ENCODE data around the gene SMOC2. TPM values are rescaled to one million over a fixed set of nuclear protein-coding genes. Genes with fewer than 3 reads are reported as not detected.

Gene SMOC2
- polyA plus RNA-seq, 1 donor (not counting 4 experiments of a cell fraction or from before 2014, with no cell fraction given) = 1.1 TPM

- no peak overlapping the region for H2AFZ ChIP-seq (ENCODE audit: control insufficient read depth, low read length)
- no peak overlapping the region for H3K4me3 ChIP-seq (ENCODE audit: control insufficient read depth in 2 of 3, extremely low read depth in 1 of 3, insufficient read depth in 2 of 3, low read depth in 1 of 3, low read length in 3 of 3)
- H3K9ac ChIP-seq (ENCODE audit: control insufficient read depth, extremely low read depth, insufficient read depth, low read length) = no peak overlapping the region
- no peak for DNase-seq (ENCODE audit: low read depth, low spot score)
- no peaks in the 10 kb centered on the region for H3K79me2 ChIP-seq (ENCODE audit: control insufficient read depth, insufficient read depth, low read length)
- H3K36me3 ChIP-seq (ENCODE audit: control insufficient read depth in 2 of 2, extremely low read depth in 1 of 2, insufficient read depth in 2 of 2, low read length in 2 of 2) = no peaks in the 10 kb centered on the region
- H3K27ac ChIP-seq (ENCODE audit: control insufficient read depth, insufficient read depth, low read length) = no peak overlapping the region
- no peaks in the 10 kb centered on the region for H3K4me1 ChIP-seq (ENCODE audit: control insufficient read depth, extremely low read depth, insufficient read depth, low read length)
- H3K27me3 ChIP-seq (ENCODE audit: control insufficient read depth, extremely low read depth, insufficient read depth, low read length) = no peaks in the 10 kb centered on the region
- no peaks in the 10 kb centered on the region for H4K20me1 ChIP-seq (ENCODE audit: control insufficient read depth, extremely low read depth, insufficient read depth, low read length)
- dilution Hi-C loops (cut with MboI; ENCODE audit: extremely low pct_ligation_motif_present, low sequenced_read_pairs) = no loop called here
- H3K9me1 ChIP-seq (ENCODE audit: control insufficient read depth, extremely low read depth, insufficient read depth, low read length) = no peaks in the 10 kb centered on the region
- FAIRE-seq = no peak
- no peak for TF ChIP-seq CTCF (optimal IDR thresholded peaks at IDR 0.05 in 1 of 3, IDR thresholded peaks at IDR 0.05 in 1 of 3, conservative IDR thresholded peaks at IDR 0.05 in 1 of 3; ENCODE audit: extremely low read depth in 1 of 3, insufficient read depth in 2 of 3, low read length in 3 of 3)
- no peak for TF ChIP-seq EZH2 (IDR thresholded peaks at IDR 0.05; ENCODE audit: low read length)
- no peak overlapping the region for H3K4me2 ChIP-seq (ENCODE audit: control insufficient read depth, extremely low read depth, insufficient read depth, low read depth, low read length)
- no peaks in the 10 kb centered on the region for H3K9me3 ChIP-seq (ENCODE audit: control insufficient read depth, low read depth, low read length)
Measured at GRCh38 chr6:168626046-168626602, 185.1 kb downstream of the SMOC2 start.

- FAIRE-seq = no peak
- TF ChIP-seq CTCF (optimal IDR thresholded peaks at IDR 0.05 in 1 of 3, IDR thresholded peaks at IDR 0.05 in 1 of 3, conservative IDR thresholded peaks at IDR 0.05 in 1 of 3; ENCODE audit: extremely low read depth in 1 of 3, insufficient read depth in 2 of 3, low read length in 3 of 3) (no peak), EZH2 (IDR thresholded peaks at IDR 0.05; ENCODE audit: low read length) (no peak)
Measured at GRCh38 chr6:168627506-168628175, 186.7 kb downstream of the SMOC2 start.

More at GRCh38 chr6:168627506-168628175, 186.7 kb downstream of the SMOC2 start:
- Histone ChIP-seq H3K79me2 (ENCODE audit: control insufficient read depth, insufficient read depth, low read length) (no peaks in the 10 kb centered on the region), H3K27ac (ENCODE audit: control insufficient read depth, insufficient read depth, low read length) (no peak overlapping the region), H3K4me1 (ENCODE audit: control insufficient read depth, extremely low read depth, insufficient read depth, low read length) (no peaks in the 10 kb centered on the region), H4K20me1 (ENCODE audit: control insufficient read depth, extremely low read depth, insufficient read depth, low read length) (no peaks in the 10 kb centered on the region), H3K4me2 (ENCODE audit: control insufficient read depth, extremely low read depth, insufficient read depth, low read depth, low read length) (no peak overlapping the region), H3K9me1 (ENCODE audit: control insufficient read depth, extremely low read depth, insufficient read depth, low read length) (no peaks in the 10 kb centered on the region), H3K9ac (ENCODE audit: control insufficient read depth, extremely low read depth, insufficient read depth, low read length) (no peak overlapping the region), H3K27me3 (ENCODE audit: control insufficient read depth, extremely low read depth, insufficient read depth, low read length) (no peaks in the 10 kb centered on the region), H3K4me3 (ENCODE audit: control insufficient read depth in 2 of 3, extremely low read depth in 1 of 3, insufficient read depth in 2 of 3, low read depth in 1 of 3, low read length in 3 of 3) (no peak overlapping the region), H3K36me3 (ENCODE audit: control insufficient read depth in 2 of 2, extremely low read depth in 1 of 2, insufficient read depth in 2 of 2, low read length in 2 of 2) (no peaks in the 10 kb centered on the region), H3K9me3 (ENCODE audit: control insufficient read depth, low read depth, low read length) (no peaks in the 10 kb centered on the region), H2AFZ (ENCODE audit: control insufficient read depth, low read length) (no peak overlapping the region)
- dilution Hi-C loops (cut with MboI; ENCODE audit: extremely low pct_ligation_motif_present, low sequenced_read_pairs) = no loop called here
- DNase-seq (ENCODE audit: low read depth, low spot score) = no peak
